NCI-H128 (cell line): ENCODE data around the gene RTN4R.
"Not testable (repeated sequence)": the region's sequence is repeated elsewhere in the genome, so short reads cannot be mapped to it uniquely, and the experiment has no call there.

ENCODE experiments used
- DNase-seq: peaks from one replicate; lab custom pipeline; 2025; ENCODE audit not compliant: unreplicated experiment; lab: John Stamatoyannopoulos, UW

The RTN4R gene

DNA sequence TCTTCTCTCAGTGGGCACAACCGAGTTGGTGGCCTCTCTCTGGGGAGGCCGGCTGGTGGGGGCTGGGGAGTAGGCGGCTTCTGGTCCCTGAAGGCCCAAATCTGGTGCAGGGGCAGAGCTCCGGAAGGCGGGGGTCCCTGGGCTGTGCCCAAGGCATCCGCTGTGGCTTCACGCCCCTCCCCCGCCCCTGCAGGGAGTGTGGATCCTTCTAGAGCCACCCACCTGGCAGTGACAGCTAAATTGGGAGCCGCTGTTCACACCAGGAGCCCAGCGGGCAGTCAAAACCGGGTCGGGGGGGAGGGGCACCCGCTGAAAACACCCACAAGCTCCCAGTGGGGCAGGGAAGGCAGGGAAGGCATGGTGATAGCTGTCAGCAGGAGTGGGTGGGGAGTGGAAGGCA is 4.6 kb upstream of the RTN4R start:
- no peak for DNase-seq

DNA sequence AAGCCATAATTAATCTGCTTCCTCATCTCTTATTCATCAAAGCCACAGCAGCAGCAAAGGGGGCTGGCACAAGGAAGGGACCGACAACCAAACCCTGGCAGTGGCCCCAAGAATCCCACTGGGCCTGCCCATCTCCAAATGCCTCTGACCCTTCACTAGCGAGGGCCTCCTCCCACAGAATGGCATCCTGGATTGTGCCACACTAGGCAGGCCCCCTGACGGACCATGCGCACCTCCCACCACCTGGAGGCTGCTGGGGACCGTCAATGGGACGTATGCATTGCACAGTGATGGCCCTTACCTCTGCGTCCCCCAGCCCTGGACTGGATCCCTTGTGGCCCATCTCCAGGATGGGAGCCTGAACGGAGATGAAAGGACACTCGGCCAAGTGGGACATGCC is 4.1 kb upstream of the RTN4R start:
- DNase-seq, result no peak

DNA sequence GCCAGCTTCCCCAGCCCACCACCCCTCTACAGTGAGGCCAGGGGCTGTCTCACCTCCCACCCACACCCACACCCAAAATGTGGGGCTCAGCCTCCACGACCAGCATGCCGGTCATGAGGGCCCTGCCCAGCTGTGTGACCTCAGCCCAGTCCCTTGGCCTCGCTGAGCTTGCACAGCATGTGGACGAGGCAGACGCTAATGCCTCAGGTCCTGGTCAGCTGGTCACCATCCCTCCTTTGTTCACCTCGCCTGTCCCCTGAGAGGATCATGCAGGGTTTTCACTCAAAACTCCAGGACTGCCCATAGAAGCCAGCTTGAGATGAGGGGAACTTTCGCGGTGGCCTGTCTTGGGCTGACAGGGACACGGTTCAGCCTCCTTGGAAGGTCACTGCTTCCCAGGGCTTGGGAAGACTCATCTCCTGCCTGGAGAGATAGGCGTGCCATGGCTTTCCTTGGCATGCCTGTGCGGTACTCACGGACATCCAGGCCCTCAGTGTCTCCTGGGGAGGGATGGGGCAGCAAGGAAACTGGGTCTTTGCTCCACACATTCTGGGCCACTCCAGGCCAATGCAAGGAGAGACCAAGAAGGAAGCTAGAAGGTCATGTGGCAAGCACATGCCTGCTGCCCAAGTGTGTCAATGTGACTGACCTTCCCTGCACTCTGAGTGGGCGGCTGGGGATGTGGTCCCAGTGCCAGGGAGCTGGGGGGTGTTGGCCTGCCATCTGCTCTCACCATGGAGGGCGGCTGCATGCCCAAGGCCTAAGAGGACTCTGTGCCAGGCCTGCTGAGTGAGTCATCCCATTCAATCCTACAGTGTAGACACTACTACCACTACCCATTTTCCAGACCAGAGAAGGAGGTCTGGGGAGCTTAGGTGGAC is 3.2 kb upstream of the RTN4R start:
- no peak for DNase-seq

DNA sequence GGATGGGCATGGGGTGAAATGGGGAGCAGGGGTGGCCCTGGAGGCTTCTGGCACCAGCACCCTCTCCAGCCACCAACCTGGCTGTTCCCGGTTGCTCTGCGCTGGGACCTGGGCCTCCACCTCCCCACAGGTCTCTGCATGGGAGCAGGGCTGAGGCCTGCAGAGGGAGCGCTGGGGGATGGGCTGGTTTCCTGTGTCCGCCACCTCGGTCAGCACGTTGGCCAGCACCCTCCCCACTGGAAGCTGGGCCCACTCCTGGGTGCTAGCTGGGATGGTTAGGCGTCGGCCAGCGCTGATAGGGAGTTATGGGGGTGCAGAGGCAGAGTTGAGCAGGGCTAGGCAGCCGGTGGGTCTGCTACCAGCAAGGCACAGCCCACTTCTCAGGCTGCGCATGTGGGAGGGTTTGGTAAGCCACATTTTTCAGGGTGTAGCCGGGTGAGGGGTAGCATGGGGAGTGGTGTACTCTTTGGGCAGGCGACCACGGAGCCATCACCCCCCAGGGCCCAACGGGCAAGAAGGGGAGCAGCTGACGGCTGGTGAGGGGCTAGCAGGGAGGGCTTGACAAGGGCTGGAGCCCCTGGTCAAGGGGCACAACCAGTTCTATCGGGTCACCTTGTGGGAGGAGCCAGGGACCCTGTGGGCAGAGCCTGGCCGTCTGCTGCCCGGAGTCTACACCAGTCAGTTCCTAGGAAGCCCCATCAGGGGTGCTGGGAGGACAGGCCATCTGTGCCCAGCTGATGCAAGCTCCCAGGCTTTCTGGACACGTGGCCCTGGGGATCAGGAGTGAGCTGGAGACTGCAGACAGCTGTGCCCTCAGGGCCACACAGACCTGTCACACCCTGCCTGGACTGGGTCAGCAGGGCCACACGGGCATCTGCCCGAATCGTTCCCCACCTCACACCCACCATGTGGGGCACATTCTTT is 2.3 kb upstream of the RTN4R start:
- DNase-seq, result not testable (repeated sequence)

DNA sequence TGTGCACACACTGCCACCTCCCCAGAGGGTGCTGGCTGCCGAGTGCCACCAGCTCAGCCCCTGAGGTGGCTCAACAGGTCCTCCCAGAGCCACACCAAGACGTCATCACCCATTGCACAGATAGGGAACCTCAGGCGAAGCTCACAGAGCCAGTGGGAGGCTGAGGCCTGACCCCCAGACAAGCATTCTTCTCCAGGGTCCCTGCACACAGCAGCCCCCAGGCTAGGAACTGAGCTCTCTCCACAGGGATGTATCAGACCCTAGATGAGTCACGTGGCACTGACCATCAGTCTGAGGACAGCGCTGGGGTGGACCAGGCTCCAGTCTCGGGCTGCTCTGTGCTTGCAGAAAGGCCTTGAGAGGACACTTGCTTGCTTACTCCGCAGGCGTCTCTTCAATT is 1.6 kb upstream of the RTN4R start:
- DNase-seq, result not testable (repeated sequence)

DNA sequence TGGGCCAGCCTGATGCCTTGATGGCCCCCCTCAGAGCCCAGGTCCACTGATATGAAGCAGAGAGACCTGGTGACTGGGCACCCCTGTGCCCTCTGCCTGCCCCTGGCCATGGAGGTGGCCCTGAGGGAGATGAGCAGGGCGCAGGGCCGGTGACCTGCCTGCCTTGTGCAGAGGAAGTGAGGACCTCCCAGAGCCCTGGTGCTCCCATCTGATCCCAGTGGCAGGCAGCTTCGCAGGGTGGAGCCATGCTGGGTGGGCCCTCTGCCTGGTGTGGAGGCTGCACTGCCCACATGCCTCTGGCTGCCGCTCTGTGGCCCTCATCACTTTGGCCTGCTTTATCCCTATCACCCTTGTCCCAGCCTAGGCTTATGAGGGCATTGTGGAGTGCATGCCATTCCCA is 1.1 kb upstream of the RTN4R start:
- DNase-seq, result not testable (repeated sequence)

DNA sequence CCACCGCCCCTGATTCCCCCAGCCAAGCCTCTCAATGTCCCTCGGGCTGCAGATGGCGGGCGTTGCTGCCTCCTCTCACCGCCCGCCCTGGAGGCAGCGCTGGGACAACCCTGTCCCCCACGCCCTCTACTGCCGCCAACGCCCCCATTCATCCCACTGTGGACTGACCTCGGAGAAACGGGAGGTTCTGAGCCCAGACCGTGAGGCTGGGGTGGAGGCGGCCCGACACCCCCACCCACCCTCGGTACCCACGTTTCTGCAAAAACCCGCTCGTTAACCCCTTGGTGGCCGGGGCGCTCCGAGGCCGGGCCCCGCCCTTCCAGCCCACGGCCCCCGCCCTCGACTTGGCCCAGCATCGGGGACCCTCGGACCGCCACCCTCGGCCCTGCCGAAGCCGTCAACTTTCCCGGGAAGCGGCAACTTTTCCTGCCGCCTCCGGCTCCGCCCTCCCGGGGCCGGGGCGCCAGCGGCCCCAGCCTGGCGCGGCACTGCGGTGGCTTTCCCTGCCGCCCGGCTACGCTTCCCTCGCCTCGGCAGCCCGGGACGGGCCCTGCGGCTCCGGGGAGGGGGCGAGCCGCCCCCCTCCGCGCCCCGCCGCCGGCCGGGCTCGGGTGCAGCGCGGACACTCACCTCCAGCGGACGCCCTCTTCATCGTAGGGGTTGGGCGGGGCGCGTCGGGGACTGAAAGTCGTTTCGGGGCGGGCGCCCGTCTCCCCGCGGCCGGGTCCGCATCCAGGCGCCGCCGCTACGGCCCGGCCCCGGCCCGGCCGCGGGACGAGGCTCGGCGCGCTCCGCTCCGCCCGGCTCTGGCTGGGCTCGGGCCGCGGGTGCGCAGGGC is 458 bp downstream of the RTN4R start:
- DNase-seq, result no peak

DNA sequence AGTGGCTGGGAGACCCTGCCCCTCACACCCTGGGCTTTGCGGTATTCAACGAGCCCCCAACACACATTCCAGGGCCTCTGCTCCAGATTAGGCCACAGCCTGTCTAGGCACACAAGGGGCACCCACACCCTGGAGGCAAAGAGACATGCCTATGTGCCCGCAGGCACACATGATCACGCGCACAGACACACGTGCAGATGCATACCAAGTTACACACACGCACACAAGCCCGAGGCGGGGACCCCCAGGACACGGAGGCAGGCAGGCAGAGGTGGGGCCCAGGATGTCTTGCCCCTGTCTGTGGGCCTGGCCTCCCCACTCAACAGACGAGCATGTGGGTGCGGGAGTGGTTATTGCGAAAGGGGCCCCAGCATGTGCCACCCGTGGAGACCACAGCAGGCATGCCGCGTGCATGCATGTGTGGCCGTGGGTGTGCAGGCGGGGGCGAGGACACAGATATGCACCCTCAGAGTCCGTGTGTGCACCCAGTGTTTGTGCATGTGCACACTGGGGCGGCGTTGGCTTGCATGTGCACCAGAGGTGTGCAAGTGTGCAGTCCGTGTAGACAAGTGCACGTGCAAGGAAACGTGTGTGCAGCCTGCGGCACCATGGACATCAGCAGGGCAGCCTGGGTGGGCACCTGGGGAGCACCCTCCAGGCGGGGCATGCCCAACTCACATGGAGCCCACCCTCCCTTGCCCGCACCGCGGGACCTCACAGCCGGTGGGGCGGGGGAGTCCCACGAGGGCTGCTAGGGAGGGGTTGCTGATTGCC is 1.3 kb downstream of the RTN4R start:
- DNase-seq, result not testable (repeated sequence)

DNA sequence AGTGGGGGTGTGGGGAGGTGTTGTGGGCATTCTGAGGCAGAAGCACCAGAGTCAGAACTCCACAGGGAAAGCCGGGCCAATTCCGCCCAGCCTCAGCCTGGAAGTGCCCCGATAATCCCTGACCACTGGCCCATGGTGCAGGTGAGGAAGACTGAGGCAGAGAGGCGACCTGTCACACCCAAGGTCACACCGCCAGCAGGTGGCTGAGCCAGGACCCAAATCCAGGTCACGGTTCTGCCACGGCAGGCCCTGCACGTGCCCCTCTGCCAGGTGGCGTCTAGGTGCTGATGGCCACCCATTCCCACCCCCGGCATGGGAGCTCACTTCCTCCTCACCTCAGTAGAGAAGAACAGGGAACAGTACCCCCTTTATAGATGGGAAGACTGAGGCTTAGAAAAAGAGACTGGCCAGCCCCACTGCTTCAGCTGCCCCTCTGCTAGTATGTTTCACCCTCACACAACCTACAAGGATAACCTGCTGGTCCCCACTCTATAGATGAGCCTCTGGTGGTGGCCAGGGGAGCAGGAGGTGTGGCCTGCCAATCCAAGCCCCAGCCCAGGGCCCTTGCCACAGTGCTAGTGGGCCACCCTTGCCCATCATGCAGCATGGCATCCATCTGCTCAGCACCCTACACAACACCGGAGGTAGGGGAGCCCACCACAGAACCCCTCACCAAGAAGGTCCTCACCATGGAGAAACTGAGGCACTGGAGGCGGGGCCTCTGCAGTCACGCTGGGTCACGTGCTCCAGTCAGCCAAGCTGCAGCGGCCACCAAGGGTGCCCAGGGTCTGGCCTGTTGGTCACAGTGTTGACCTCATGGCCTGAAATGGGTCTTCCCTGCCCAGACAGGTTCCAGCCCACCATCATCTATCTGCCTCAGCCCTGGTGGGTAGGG is 2.1 kb downstream of the RTN4R start:
- DNase-seq, result not testable (repeated sequence)

DNA sequence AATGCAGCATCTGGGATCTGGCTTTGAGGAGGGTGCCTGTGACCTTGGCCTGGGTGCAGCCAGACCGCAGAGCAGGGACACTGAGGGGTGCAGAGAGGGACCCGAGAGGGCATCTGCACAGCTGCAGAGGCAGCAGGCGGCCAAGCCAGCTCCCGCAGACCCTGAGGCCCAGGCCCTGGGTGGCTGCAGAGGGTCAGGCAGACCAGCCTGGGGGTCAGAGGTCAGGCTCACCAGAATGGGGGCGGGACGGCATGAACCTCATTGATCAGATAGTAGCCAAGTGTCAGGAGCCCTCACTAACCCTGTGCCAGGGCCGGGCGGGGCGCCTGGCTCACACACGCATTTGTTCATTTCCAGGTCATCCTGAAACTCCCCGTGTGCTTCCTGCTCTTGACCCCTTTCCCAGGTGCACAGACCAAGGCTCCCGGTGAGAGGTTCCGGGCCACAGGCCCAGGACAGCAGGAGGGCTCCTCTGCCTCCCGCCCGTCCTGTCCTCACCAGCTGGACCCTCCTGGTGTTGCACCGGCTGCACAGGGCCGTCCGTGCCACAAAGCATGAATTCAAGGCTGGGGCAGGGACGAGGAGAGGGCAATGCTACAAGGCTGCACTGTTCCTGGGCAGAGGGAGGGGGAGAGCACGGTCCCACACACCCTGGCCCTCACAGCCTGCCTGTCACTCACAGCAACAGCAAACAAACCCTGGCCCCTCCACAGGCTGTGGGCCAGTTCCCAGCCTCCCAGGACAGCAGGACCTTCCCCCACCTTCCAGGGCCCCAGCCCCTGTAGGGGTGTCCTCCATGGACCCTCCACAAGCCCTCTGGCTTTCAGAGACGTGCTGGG is 3.3 kb downstream of the RTN4R start:
- no peak for DNase-seq

DNA sequence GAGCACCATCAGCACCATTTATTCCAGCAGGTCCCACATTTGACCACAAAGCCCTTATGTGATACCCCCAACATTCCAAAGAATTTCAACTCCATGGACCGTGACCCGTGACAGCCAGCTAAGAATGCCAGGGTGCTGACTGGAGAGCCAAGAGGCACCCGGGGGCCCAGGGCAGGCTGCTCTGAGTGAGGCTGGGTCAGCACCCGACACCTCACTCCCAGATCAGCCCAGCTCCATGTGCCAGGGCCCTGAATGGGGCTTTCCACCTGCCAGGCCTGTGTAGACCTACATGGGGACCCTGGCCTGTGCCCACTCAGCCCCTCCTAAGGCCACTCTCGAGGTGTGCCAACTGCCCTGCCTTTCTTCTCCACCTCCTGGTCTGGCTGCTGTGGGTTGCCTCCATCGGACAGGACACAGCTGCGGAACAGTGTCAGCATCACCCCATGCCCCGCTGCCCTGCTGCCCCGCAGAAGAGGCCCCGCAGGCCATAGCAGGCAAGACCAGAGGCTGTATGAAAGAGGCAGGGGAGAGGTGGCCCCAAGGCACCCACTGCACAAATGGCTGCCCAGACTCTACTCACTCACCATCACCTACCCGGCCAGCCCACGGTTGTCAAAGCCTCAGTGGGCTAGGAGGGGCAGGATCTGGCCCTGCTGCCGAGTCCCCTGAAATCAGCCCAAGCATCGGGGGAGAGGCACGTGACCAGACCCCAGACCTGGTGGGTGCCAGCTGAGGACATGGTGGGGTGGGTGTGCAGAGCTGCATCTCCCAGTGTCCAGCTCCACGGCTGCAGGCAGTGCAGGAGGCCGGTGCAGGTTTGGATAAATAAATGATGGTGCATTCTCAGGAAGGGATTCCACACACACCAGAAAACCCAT is 4.5 kb downstream of the RTN4R start:
- not testable (repeated sequence) for DNase-seq

DNA sequence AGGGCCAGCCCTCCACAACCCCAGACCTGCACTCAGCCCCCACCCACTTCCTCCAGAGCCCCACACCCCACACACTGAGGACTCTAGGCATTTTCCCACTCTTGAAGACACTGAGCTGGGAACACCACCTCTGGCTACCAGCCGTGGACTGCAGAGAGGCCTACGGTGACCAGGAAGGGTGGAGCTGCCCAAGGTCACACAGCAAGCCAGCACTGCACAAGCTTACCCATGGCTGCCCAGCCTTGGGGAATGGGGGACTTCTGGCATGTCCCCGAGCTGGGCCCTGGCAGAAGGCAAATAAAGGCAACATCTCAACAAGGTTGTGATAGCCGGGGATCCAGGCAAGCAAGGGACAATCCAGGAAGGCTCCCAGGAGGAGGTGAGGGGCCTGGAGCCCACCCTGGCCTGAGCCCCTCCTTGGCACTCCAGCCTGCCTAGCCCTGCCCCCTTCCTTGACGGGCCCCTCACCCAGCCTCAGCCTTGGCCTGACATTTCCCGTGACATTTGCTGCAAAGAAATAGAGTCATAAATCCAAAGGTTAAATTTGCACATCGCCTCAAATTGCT is 5.5 kb downstream of the RTN4R start:
- no peak for DNase-seq

DNA sequence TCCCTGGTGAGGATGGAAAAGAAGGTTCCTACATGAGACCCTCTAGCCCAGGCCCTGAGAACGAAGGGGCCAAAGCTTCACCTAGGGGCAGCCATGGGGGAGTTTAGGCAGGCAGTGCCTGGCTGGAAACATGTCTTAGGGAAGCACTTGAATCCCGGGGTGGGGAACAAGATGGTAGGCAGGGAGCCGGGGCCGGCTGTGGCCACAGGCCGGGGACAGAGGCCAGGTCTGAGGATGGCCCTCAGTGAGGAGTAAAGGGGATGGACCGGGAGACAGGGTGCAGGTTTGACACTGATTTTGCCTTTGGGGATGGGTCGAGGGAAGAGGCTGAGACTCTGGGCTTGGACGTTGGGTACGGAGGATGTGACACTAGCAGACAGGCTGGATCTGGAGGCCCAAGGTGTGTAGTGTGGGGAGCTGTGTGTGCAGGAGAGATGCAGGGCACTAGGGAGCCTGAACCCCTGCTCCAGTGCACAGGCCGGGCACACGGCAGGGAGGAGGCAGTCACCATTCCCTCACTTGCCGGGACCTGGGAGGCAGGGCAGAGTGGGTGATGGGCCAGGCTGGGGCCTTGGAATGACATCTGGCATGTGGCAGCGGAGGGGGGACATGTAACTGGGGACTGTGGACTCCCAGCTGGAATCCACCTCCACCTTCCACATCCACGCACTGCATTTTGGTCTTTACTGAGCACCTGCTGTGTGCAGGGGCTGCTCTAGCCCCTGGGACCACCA is 6.1 kb downstream of the RTN4R start:
- no peak for DNase-seq

DNA sequence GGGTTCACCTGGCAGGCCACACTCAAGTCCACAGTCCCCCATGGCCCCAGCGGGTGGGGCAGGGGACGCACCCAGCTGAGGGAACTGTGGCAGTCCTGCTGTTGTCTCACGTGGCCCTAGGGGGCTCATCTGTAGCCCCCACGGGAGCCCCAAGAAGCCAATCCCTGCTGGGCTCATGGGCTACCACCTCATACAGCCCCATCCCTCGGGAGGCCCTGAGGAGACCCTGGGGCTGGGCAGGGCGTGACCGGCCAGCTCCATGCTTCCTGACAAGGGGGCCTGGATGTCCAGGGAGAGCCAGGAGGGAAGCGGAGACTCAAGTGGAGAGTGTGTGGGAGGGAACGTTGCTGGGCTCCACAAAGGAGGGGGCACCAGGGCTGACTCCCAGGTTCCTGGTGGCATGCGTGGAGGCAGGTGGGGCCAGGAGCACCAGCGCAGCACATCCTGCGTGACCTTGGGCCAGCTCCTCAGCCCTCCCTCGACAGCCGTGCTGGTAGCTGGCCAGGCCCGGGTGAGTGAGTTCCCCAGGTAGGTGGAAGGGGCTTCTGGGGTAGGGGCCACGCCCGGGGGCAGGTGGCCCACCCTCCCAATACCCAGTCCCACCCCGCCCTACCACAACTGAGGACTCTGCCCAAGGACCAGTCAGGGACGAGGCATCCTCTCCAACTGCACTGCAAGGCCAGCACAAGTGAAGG is 7.9 kb downstream of the RTN4R start:
- no peak for DNase-seq

DNA sequence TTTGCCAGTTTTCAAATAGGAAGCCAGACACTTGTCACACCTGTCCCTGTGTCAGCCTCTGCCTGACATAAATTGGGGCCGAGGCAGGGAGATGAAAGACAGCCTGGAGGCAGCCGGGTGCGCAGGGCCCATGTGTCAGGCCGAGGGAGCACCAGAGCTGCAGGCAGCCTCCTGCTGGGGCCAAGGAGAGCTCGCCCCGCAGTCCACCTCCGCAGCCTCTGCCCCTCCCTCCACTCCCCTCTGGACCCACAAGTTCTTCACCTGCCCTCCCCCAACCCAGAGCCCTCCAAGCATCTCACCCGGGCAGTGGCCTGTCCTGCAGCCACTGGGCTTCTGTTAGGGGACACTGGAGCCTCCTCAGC is 8.8 kb downstream of the RTN4R start:
- no peak for DNase-seq
